Measurements from ENCODE around the gene INPP5K.

Gene INPP5K

DNA sequence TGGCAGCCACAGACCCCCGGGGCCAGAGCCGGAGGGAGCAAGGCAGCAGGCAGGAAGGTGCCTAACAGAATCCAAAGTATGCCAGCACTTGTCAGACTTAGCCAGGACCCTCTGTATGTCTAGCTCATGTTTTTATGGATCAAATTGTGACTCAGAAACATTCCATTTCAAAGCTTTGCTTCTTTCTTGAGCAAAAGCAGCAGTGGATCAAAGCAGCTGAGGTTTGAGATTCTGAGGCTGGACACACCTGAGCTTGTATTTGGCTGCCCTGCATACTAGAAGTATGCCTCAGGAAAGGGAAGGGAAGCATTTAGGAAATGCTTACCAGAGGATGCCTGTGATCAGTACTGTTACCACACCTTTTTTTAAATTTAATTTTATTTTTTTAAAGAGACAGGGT lies 18.2 kb downstream of the INPP5K start:
- H3K27ac ChIP-seq: no peak overlapping the region
- TF ChIP-seq, protein P1, sequence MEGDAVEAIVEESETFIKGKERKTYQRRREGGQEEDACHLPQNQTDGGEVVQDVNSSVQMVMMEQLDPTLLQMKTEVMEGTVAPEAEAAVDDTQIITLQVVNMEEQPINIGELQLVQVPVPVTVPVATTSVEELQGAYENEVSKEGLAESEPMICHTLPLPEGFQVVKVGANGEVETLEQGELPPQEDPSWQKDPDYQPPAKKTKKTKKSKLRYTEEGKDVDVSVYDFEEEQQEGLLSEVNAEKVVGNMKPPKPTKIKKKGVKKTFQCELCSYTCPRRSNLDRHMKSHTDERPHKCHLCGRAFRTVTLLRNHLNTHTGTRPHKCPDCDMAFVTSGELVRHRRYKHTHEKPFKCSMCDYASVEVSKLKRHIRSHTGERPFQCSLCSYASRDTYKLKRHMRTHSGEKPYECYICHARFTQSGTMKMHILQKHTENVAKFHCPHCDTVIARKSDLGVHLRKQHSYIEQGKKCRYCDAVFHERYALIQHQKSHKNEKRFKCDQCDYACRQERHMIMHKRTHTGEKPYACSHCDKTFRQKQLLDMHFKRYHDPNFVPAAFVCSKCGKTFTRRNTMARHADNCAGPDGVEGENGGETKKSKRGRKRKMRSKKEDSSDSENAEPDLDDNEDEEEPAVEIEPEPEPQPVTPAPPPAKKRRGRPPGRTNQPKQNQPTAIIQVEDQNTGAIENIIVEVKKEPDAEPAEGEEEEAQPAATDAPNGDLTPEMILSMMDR (IDR thresholded peaks at IDR 0.05): no peak
- no peak for TF ChIP-seq ZFX (IDR thresholded peaks at IDR 0.05; ENCODE audit: borderline replicate concordance)

DNA sequence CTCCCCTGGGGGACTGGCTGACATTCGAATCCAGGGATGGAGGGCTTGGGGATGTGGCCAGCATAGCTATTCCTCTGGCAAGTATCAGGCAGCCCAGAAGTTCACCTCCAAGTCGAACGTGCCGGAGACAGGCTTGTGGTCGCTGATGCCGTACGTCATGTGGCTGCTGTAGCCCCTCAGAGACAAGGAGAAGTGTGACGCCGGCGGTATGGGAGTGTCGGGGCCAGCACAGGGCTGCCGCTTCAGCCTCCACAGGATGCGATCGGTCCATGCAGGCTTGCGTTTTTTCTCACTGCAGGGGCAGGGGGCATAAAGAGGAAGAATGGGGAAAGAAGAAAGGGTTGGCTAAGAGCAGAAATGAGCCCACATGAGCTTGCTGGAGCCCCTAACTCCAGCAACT lies 18.6 kb downstream of the INPP5K start:
- no peak overlapping the region for H3K27ac ChIP-seq
- TF ChIP-seq, protein P1 (IDR thresholded peaks at IDR 0.05): no peak
- TF ChIP-seq ZFX (IDR thresholded peaks at IDR 0.05; ENCODE audit: borderline replicate concordance): no peak

DNA sequence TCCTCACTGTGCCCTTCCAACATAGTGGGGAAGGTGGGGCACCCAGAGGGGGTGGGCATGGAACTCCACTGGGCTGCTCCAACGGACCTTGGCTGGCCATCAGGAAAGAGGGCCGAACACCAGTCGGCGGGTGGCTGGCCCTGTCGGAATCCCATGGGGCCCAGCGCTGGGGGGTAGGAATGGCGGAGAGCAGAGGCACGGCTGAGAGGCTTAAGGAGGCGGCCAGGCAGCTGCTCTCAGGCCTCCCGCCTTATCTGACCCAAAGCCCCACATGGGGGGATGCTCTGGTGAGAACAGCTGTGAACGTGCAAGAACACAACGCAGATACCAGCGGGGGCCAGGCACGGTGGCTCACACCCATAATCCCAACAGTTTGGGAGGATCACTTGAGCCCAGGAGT lies 19.5 kb downstream of the INPP5K start:
- TF ChIP-seq, protein P1 (IDR thresholded peaks at IDR 0.05): no peak
- no peak for TF ChIP-seq ZFX (IDR thresholded peaks at IDR 0.05; ENCODE audit: borderline replicate concordance)
- no peak overlapping the region for H3K27ac ChIP-seq

DNA sequence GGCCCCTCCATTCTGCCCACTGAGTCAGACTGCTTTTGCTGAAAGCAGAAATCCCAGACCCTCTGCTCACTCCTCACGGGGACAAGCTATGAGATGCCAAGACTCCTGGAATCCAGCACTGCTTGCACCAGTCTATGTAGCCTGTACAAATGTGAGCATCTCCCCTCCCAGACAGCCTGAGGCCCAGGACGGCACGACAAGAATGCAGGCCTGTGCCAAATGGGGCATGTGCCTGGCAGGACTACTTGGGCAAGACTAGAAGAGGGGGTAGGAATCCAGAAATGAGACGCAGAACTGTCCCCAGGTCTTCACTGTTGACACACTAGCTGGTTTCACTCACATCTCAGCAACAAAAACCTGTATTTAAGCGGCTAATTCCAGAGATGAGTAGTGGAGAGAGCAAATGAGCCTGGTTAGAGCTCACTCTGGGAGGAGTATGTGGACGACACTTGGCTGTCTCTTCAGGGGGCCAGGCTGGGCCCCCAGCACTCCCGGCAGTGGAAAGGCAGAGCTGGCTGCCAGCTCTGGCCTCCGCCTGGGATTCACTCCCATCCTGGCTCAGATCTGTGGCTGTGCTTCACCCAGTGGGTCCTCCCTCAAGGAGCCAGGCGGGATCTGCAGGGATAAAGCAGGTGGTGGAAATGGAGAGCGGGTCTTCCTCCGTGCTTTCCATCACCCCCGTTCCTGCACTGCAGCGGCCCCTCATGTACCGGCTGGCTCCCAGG lies 21.0 kb downstream of the INPP5K start:
- TF ChIP-seq ZFX (IDR thresholded peaks at IDR 0.05; ENCODE audit: borderline replicate concordance): no peak
- TF ChIP-seq, protein P1 (IDR thresholded peaks at IDR 0.05): no peak
- no peak overlapping the region for H3K27ac ChIP-seq

DNA sequence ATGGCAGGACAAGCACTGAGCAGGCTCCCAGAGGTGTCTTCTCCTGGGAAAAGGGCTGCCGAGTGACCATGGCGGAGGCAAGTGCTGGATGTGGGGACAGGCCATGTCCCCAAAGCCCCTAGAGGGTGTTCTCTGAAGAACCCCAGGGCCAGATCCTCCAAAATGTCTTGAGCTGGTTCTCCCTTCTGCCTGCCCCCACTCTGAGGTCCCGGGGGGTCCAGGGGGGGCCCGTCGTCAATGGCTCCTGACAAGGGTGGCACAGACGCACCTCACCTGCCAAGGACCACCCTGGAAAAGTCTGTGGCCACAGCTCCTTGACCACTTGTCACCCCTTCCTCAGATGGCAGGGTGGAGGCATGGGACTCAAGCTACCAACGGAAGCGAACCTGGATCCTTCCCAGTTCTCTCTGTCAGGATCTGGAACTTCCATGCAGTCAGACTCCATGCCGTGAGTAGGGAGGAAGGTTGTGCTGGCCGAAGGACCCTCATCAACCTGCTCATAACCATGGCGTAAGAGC lies 21.6 kb downstream of the INPP5K start:
- no peak for TF ChIP-seq ZFX (IDR thresholded peaks at IDR 0.05; ENCODE audit: borderline replicate concordance)
- TF ChIP-seq, protein P1 (IDR thresholded peaks at IDR 0.05): no peak
- H3K27ac ChIP-seq: no peak overlapping the region

DNA sequence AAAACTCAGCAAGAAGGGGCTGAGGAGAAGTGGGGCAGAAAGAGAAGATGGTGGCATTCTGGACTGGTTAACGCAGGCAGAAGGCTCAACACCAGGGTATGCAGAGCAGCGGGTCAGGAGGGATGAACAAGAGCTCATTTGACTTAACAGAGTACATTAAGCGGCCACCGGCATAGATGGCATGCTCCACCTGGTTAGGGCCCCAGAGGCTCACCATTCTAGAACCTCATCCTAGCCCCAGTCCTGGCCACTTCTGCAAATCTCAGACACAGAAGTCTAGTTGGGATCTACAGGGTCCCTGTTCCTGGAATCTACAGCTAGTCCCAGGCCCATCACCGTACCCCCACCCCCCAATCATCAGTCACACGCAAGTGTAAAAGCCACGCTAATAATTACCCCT lies 22.2 kb downstream of the INPP5K start:
- no peak for TF ChIP-seq ZFX (IDR thresholded peaks at IDR 0.05; ENCODE audit: borderline replicate concordance)
- TF ChIP-seq, protein P1 (IDR thresholded peaks at IDR 0.05): no peak
- no peak overlapping the region for H3K27ac ChIP-seq

DNA sequence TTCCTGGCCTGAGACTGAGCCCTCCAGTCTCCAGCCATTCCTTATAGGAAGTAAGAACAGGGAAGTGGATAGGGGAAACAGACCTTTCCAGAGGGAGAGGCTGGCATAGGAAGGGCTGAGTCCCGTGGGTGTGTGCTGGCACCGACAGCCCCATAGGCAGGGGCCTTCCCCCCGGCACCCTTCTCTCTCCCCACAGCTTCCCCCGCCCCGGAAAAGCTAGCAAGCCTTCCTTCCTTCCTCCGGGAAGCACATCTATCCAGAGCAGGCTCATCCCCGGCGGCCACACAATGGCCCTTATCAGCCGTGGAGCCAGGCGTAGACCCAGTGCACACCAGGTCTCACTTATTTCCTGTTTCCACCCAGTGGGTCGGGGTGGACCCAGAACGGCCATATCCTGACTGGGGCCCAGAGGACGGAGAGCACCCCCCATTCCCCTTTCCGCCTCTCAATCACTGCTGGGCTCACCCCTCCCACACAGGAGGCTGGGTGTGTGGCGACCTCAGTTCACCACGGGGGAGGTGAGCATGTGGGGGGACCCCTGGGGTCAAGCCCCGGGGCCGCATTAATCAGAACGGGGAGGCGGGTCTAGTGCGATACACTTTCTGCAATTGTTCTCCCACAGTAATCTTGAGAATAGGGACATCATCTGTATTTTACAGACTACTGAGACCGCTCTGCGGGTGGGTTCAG lies 23.0 kb downstream of the INPP5K start:
- TF ChIP-seq ZFX (IDR thresholded peaks at IDR 0.05; ENCODE audit: borderline replicate concordance): no peak
- TF ChIP-seq, protein P1 (IDR thresholded peaks at IDR 0.05): no peak
- H3K27ac ChIP-seq: 0 out of 2 replicates have a peak overlapping the region, but pooled peaks have one; percentile 12
